Naive thymus-derived CD4-positive, alpha-beta T cell (primary cell): ENCODE measurements around the gene ZNF786. TPM values are rescaled to one million over a fixed set of nuclear protein-coding genes. Genes with fewer than 3 reads are reported as not detected.
"Not testable (repeated sequence)": the region's sequence is repeated elsewhere in the genome, so short reads cannot be mapped to it uniquely, and the experiment has no call there.

Experiments
- ATAC-seq: fragments of 150-1000 bp; cut with Tn5 transposase; 2 replicates; pipeline ENCODE4 v1.10.0; 2021; ENCODE audit warnings: mild to moderate bottlenecking, moderate library complexity
- CTCF ChIA-PET: fragments of 350-600 bp; sonication (Branson Sonifier 250); formaldehyde crosslinking; loops from one replicate; lab custom pipeline; 2021; ENCODE audit warnings: antibody characterized with exemption; lab: Charles Lee
- POLR2A ChIA-PET: fragments of 350-600 bp; sonication (Branson Sonifier 250); formaldehyde crosslinking; loops from one replicate; lab custom pipeline; 2021; ENCODE audit warnings: antibody characterized with exemption, inconsistent platforms; lab: Charles Lee
- DNase-seq, 9 donors: peaks; one replicate each; pipeline versions ENCODE4 v3.0.0 to v3.0.0-alpha.2; 2020 to 2022; ENCODE audit warnings: mixed read lengths in 1 of 9
- H3K27ac ChIP-seq: one replicate; pipeline ENCODE4 v1.7.0; 2013; ENCODE audit warnings: mild to moderate bottlenecking, low read depth, low read length, moderate library complexity
- H3K27me3 ChIP-seq, 2 donors: one replicate each; pipeline ENCODE4 v1.7.0; 2013; ENCODE audit warnings: low read length in 2 of 2, mild to moderate bottlenecking in 2 of 2, moderate library complexity in 2 of 2; ENCODE audit not compliant: control insufficient read depth in 2 of 2, insufficient read depth in 2 of 2
- H3K36me3 ChIP-seq, 3 experiments: 1 replicate in 2 of 3; 2 replicates in 1 of 3; pipeline ENCODE4 v1.7.0; 2013; ENCODE audit warnings: low read length in 3 of 3, mild to moderate bottlenecking in 3 of 3, moderate library complexity in 1 of 3; ENCODE audit not compliant: insufficient read depth in 3 of 3, control insufficient read depth in 2 of 3
- H3K4me1 ChIP-seq, 2 donors: one replicate each; pipeline ENCODE4 v1.7.0; 2013; ENCODE audit warnings: low read length in 2 of 2, mild to moderate bottlenecking in 2 of 2, moderate library complexity in 1 of 2; ENCODE audit not compliant: control insufficient read depth in 2 of 2, insufficient read depth in 2 of 2
- H3K4me3 ChIP-seq: 2 replicates; pipeline ENCODE4 v1.7.0; 2013; ENCODE audit warnings: mild to moderate bottlenecking, low read length
- H3K9me3 ChIP-seq, 3 experiments: 1 replicate in 2 of 3; 2 replicates in 1 of 3; pipeline ENCODE4 v1.7.0; 2013; ENCODE audit warnings: low read length in 3 of 3; ENCODE audit not compliant: control insufficient read depth in 2 of 3
- H3K27ac Mint-ChIP-seq, 9 donors: one replicate each; pipeline ENCODE4 v1.8.0; 2020 to 2022; ENCODE audit warnings: mixed read lengths in 9 of 9, mild to moderate bottlenecking in 8 of 9, moderate library complexity in 5 of 9, inconsistent platforms in 2 of 9
- H3K27me3 Mint-ChIP-seq, 5 donors: one replicate each; pipeline ENCODE4 v1.8.0; 2021 to 2022; ENCODE audit warnings: mixed read lengths in 5 of 5, mild to moderate bottlenecking in 1 of 5
- H3K36me3 Mint-ChIP-seq, 5 donors: one replicate each; pipeline ENCODE4 v1.8.0; 2020 to 2022; ENCODE audit warnings: mixed read lengths in 5 of 5, mild to moderate bottlenecking in 3 of 5, inconsistent platforms in 1 of 5
- H3K4me1 Mint-ChIP-seq, 7 donors: one replicate each; pipeline ENCODE4 v1.8.0; 2020 to 2022; ENCODE audit warnings: mixed read lengths in 7 of 7, mild to moderate bottlenecking in 3 of 7, inconsistent platforms in 1 of 7
- H3K4me3 Mint-ChIP-seq, 10 donors: one replicate each; pipeline ENCODE4 v1.8.0; 2020 to 2022; ENCODE audit warnings: mild to moderate bottlenecking in 10 of 10, mixed read lengths in 10 of 10, moderate library complexity in 6 of 10, inconsistent platforms in 2 of 10
- H3K9me3 Mint-ChIP-seq, 11 donors: one replicate each; pipeline ENCODE4 v1.8.0; 2020 to 2022; ENCODE audit warnings: mixed read lengths in 11 of 11, mild to moderate bottlenecking in 4 of 11, inconsistent platforms in 1 of 11, moderate library complexity in 1 of 11
- intact Hi-C, 2 donors: fragments of 100-400 bp; cut with micrococcal nuclease; formaldehyde crosslinking; loops; one replicate each; pipeline ENCODE4 v1.15.1; 2023
- polyA plus RNA-seq, 2 donors: library from polyadenylated mRNA; unstranded; fragments of 300-500 nt; fragmentation: Illumina TruSeq; gene quantifications; one replicate each; pipeline ENCODE4 v1.2.3, GENCODE V29; 2021
- total RNA-seq, 6 experiments: library from RNA in 5 of 6; stranded (reverse) in 5 of 6; gene quantifications; 1 replicate in 5 of 6; 2 replicates in 1 of 6; pipeline ENCODE4 v1.2.3 and lab custom pipeline; 2021 to 2026

ZNF786 gene
- total and polyA plus RNA-seq, 7 experiments from 2014 or later: 5.4 to 27.6 (median 10.0) TPM

GRCh38 chr7:149092244-149092643 lies 1.7 kb upstream of the ZNF786 start:
- H3K36me3 Mint-ChIP-seq, H3K36me3 ChIP-seq, DNase-seq, H3K9me3 ChIP-seq, H3K27me3 ChIP-seq, H3K9me3 Mint-ChIP-seq, H3K27me3 Mint-ChIP-seq, ATAC-seq, H3K27ac ChIP-seq, H3K4me3 ChIP-seq, H3K4me1 ChIP-seq: not testable (repeated sequence)
- POLR2A ChIA-PET: interaction anchor here (0.6 to 2.8 kb wide), 5 partner anchors 24 to 79 kb away, joined by 3 to 11 read pairs (median 6); partner anchors contain the start of genes ZNF398 and ZNF425
- peak overlapping the region in 8 of 9 donors; percentile 36 to 99 (median 82) for H3K27ac Mint-ChIP-seq
- H3K4me3 Mint-ChIP-seq: peak overlapping the region in 7 of 10 donors; percentile 35 to 96 (median 45)
- H3K4me1 Mint-ChIP-seq: peaks cover 11 to 28% (median 23%) of the 10 kb centered on the region in 7 donors
- CTCF ChIA-PET: interaction anchor here (0.6 kb wide), 2 partner anchors 93 to 101 kb away, joined by 4 to 5 read pairs; no protein-coding TSS in a partner anchor
- intact Hi-C loops: loop anchor here (5.0 to 10.0 kb wide), 3 partner anchors 55 to 587 kb away; partner anchors contain the start of genes CUL1 (in 1 of the 2) and ZNF398 (in 1 of the 2)

- peaks cover 0 to 4% (median 0%) of the 10 kb centered on the region in 3 experiments for H3K36me3 ChIP-seq
- ChIA-PET POLR2A (no interaction called here), CTCF (interaction anchor here (0.7 to 0.9 kb wide), 2 partner anchors 80 to 350 kb away, joined by 3 to 4 read pairs; no protein-coding TSS in a partner anchor)
- Mint-ChIP-seq H3K36me3 (peaks cover 4 to 33% (median 23%) of the 10 kb centered on the region in 5 donors), H3K4me1 (peaks cover 18 to 52% (median 34%) of the 10 kb centered on the region in 7 donors), H3K27ac (peak overlapping the region in 3 of 9 donors; percentile 14 to 74 (median 19)), H3K27me3 (no peaks in the 10 kb centered on the region), H3K9me3 (peaks cover 0 to 15% (median 2%) of the 10 kb centered on the region in 11 donors), H3K4me3 (peak overlapping the region in 7 of 10 donors; percentile 1 to 59 (median 47))
- no peak for ATAC-seq
- peaks cover 0 to 6% (median 4%) of the 10 kb centered on the region in 3 experiments for H3K9me3 ChIP-seq
- intact Hi-C loops: no loop called here
- H3K27me3 ChIP-seq: no peaks in the 10 kb centered on the region
- DNase-seq: peak in 2 of 9 donors; percentile 30 to 41
- no peak overlapping the region for H3K4me3 ChIP-seq
- H3K27ac ChIP-seq: no peak overlapping the region
- peaks cover 8 to 9% of the 10 kb centered on the region in 2 donors for H3K4me1 ChIP-seq
These were observed 3.1 kb downstream of the ZNF786 start for GRCh38 chr7:149087376-149087775.

- Mint-ChIP-seq H3K9me3 (peaks cover 0 to 15% (median 2%) of the 10 kb centered on the region in 11 donors), H3K27me3 (no peaks in the 10 kb centered on the region), H3K4me1 (peaks cover 15 to 55% (median 38%) of the 10 kb centered on the region in 7 donors), H3K36me3 (peaks cover 4 to 33% (median 23%) of the 10 kb centered on the region in 5 donors), H3K27ac (peak overlapping the region in 3 of 9 donors; percentile 6 to 52 (median 38)), H3K4me3 (no peak overlapping the region)
- Histone ChIP-seq H3K27ac (no peak overlapping the region), H3K4me1 (peaks cover 8 to 9% of the 10 kb centered on the region in 2 donors), H3K4me3 (no peak overlapping the region), H3K36me3 (peaks cover 0 to 4% (median 0%) of the 10 kb centered on the region in 3 experiments), H3K27me3 (no peaks in the 10 kb centered on the region), H3K9me3 (peaks cover 0 to 6% (median 4%) of the 10 kb centered on the region in 3 experiments)
- ATAC-seq (no peak), DNase-seq (no peak)
- ChIA-PET CTCF (no interaction called here), POLR2A (interaction anchor here (1.0 kb wide), 1 partner anchor 58 kb away, joined by 3 read pairs; no protein-coding TSS in a partner anchor)
- intact Hi-C loops: no loop called here
These were observed 4.7 kb downstream of the ZNF786 start for GRCh38 chr7:149085866-149086265.

- DNase-seq (no peak), ATAC-seq (no peak)
- no peaks in the 10 kb centered on the region for H3K27me3 Mint-ChIP-seq
- peaks cover 0 to 15% (median 2%) of the 10 kb centered on the region in 11 donors for H3K9me3 Mint-ChIP-seq
- intact Hi-C loops: no loop called here
- ChIA-PET POLR2A (no interaction called here), CTCF (interaction anchor here (0.6 to 1.0 kb wide), 2 partner anchors 63 to 79 kb away, joined by 3 to 4 read pairs; no protein-coding TSS in a partner anchor)
- Histone ChIP-seq H3K36me3 (no peaks in the 10 kb centered on the region), H3K27ac (no peak overlapping the region), H3K4me3 (no peak overlapping the region), H3K9me3 (peaks cover 0 to 6% (median 4%) of the 10 kb centered on the region in 3 experiments), H3K4me1 (peaks cover 2 to 4% of the 10 kb centered on the region in 2 donors), H3K27me3 (no peaks in the 10 kb centered on the region)
- peaks cover 8 to 55% (median 38%) of the 10 kb centered on the region in 7 donors for H3K4me1 Mint-ChIP-seq
- no peak overlapping the region for H3K27ac Mint-ChIP-seq
- peaks cover 4 to 36% (median 32%) of the 10 kb centered on the region in 5 donors for H3K36me3 Mint-ChIP-seq
- H3K4me3 Mint-ChIP-seq: no peak overlapping the region
These were observed 6.1 kb downstream of the ZNF786 start for GRCh38 chr7:149084407-149084806.

- ChIA-PET POLR2A (no interaction called here), CTCF (no interaction called here)
- Histone ChIP-seq H3K36me3 (no peaks in the 10 kb centered on the region), H3K27ac (no peak overlapping the region), H3K4me3 (no peak overlapping the region), H3K9me3 (peaks cover 0 to 6% (median 4%) of the 10 kb centered on the region in 3 experiments), H3K4me1 (no peaks in the 10 kb centered on the region), H3K27me3 (no peaks in the 10 kb centered on the region)
- no peak for DNase-seq
- H3K4me1 Mint-ChIP-seq: peaks cover 0 to 44% (median 28%) of the 10 kb centered on the region in 7 donors
- no peak for ATAC-seq
- H3K27me3 Mint-ChIP-seq: no peaks in the 10 kb centered on the region
- intact Hi-C loops: no loop called here
- H3K27ac Mint-ChIP-seq: peak overlapping the region in 2 of 9 donors; percentile 4 to 36
- peaks cover 0 to 15% (median 2%) of the 10 kb centered on the region in 11 donors for H3K9me3 Mint-ChIP-seq
- H3K36me3 Mint-ChIP-seq: peaks cover 7 to 44% (median 40%) of the 10 kb centered on the region in 5 donors
- H3K4me3 Mint-ChIP-seq: no peak overlapping the region
These were observed 8.6 kb downstream of the ZNF786 start for GRCh38 chr7:149081914-149082313.

GRCh38 chr7:149077594-149077993 lies 12.9 kb downstream of the ZNF786 start:
- peaks cover 6 to 39% (median 23%) of the 10 kb centered on the region in 5 donors for H3K36me3 Mint-ChIP-seq
- ChIA-PET POLR2A (interaction anchor here (0.6 kb wide), 1 partner anchor 355 kb away, joined by 3 read pairs; no protein-coding TSS in a partner anchor), CTCF (no interaction called here)
- no peak overlapping the region for H3K27ac Mint-ChIP-seq
- Histone ChIP-seq H3K9me3 (no peaks in the 10 kb centered on the region), H3K4me1 (no peaks in the 10 kb centered on the region), H3K27me3 (no peaks in the 10 kb centered on the region), H3K27ac (no peak overlapping the region), H3K36me3 (peaks cover 0 to 7% (median 4%) of the 10 kb centered on the region in 3 experiments), H3K4me3 (no peak overlapping the region)
- no peak for ATAC-seq
- no peaks in the 10 kb centered on the region for H3K27me3 Mint-ChIP-seq
- no peak for DNase-seq
- no peaks in the 10 kb centered on the region for H3K9me3 Mint-ChIP-seq
- intact Hi-C loops: no loop called here
- H3K4me1 Mint-ChIP-seq: peaks cover 6 to 40% (median 24%) of the 10 kb centered on the region in 7 donors
- no peak overlapping the region for H3K4me3 Mint-ChIP-seq
